HCT116 (cell line): ENCODE measurements around the gene ACMSD. TPM values are rescaled to one million over a fixed set of nuclear protein-coding genes. Genes with fewer than 3 reads are reported as not detected.

Experiments used
- ATAC-seq: fragments of 200-7000 bp; cut with Tn5 transposase; 2 replicates; pipeline ENCODE4 v1.9.1; 2020; ENCODE audit warnings: mild to moderate bottlenecking, moderate library complexity
- BruUV-seq: library from RNA; stranded (reverse); fragments of 400-500 nt; replicated peaks from 2 replicates; lab custom pipeline; 2021; lab: Mats Ljungman, UMichigan
- CTCF ChIA-PET: fragments of 300-600 bp; sonication (Branson Sonifier 250); formaldehyde crosslinking; loops from one replicate; lab custom pipeline; 2021; ENCODE audit warnings: antibody characterized with exemption; lab: Charles Lee
- POLR2A ChIA-PET: fragments of 300-600, 350-600 bp; sonication (Branson Sonifier 250); formaldehyde crosslinking; loops from one replicate; lab custom pipeline; 2021; ENCODE audit warnings: antibody characterized with exemption; lab: Charles Lee
- RAD21 ChIA-PET, 2 experiments: fragments of 300-600 bp; sonication (Branson Sonifier 250); formaldehyde crosslinking; loops; one replicate each; lab custom pipeline; 2023; ENCODE audit warnings: low total read pairs in 2 of 2; ENCODE audit not compliant: uncharacterized antibody in 2 of 2, unreplicated experiment in 2 of 2, low non-redundant PET in 1 of 2; lab: Charles Lee
- DNase-seq: peaks from one replicate; pipeline ENCODE4 v3.0.0-alpha.2; 2010; ENCODE audit warnings: low read depth, low spot score
- H2AFZ ChIP-seq: fragments of 200-600 bp; shearing (Covaris generic), sonication (generic); 2 replicates; pipeline ENCODE4 v1.6.1; 2017; ENCODE audit warnings: low read depth, mixed run types, mixed read lengths, antibody characterized with exemption, low read length; ENCODE audit not compliant: poor library complexity, severe bottlenecking
- H3K27ac ChIP-seq: 2 replicates; pipeline ENCODE4 v1.5.1; 2012; ENCODE audit warnings: low read depth, low read length
- H3K27me3 ChIP-seq: fragments of 200-600 bp; sonication (generic); 2 replicates; pipeline ENCODE4 v1.6.1; 2016; ENCODE audit warnings: mixed run types, low read length, mixed read lengths; ENCODE audit not compliant: insufficient read depth
- H3K36me3 ChIP-seq, 2 experiments: fragments of 200-500 bp in 1 of 2; fragments of 200-600 bp in 1 of 2; sonication (Bioruptor generic) in 1 of 2; sonication (generic) in 1 of 2; 2 replicates each; pipeline versions ENCODE4 v1.5.1 to v1.6.1; 2014 to 2016; ENCODE audit warnings: low read length in 2 of 2, inconsistent platforms in 1 of 2, mixed read lengths in 1 of 2, mixed run types in 1 of 2; ENCODE audit not compliant: insufficient read depth in 2 of 2, control insufficient read depth in 1 of 2
- H3K4me1 ChIP-seq, 2 experiments: fragments of 200-600 bp in 1 of 2; sonication (generic) in 1 of 2; 2 replicates each; pipeline versions ENCODE4 v1.5.1 to v1.6.1; 2012 to 2017; ENCODE audit warnings: low read length in 2 of 2, inconsistent platforms in 1 of 2, mild to moderate bottlenecking in 1 of 2, mixed read lengths in 1 of 2, mixed run types in 1 of 2, moderate library complexity in 1 of 2; ENCODE audit not compliant: insufficient read depth in 2 of 2, control insufficient read depth in 1 of 2
- H3K4me2 ChIP-seq: fragments of 200-600 bp; sonication (generic); 2 replicates; pipeline ENCODE4 v1.6.1; 2017; ENCODE audit warnings: mixed run types, low read length, mixed read lengths
- H3K4me3 ChIP-seq, 2 experiments: fragments of 200-600 bp in 1 of 2; sonication (generic) in 1 of 2; replicated peaks in 1 of 2; 2 replicates each; pipeline ENCODE4 v1.5.1; 2011 to 2016; ENCODE audit warnings: low read length in 2 of 2, control low read depth in 1 of 2, low read depth in 1 of 2, mild to moderate bottlenecking in 1 of 2, mixed read lengths in 1 of 2, mixed run types in 1 of 2
- H3K79me2 ChIP-seq: fragments of 200-600 bp; sonication (generic); 2 replicates; pipeline ENCODE4 v1.6.1; 2017; ENCODE audit warnings: mild to moderate bottlenecking, mixed run types, low read length, moderate library complexity, mixed read lengths; ENCODE audit not compliant: insufficient read depth
- H3K9ac ChIP-seq: fragments of 200-600 bp; sonication (generic); 2 replicates; pipeline ENCODE4 v1.6.1; 2016; ENCODE audit warnings: low read length, mixed read lengths
- H3K9me2 ChIP-seq: fragments of 200-600 bp; sonication (generic), shearing (Covaris generic); 2 replicates; pipeline ENCODE4 v1.6.1; 2017; ENCODE audit warnings: mixed run types, mild to moderate bottlenecking, moderate library complexity; ENCODE audit not compliant: insufficient read depth
- H3K9me3 ChIP-seq, 2 experiments: fragments of 200-500 bp in 1 of 2; fragments of 200-600 bp in 1 of 2; sonication (Bioruptor generic) in 1 of 2; sonication (generic) in 1 of 2; 2 replicates each; pipeline ENCODE4 v1.6.1; 2014 to 2017; ENCODE audit warnings: low read length in 2 of 2, mixed read lengths in 2 of 2, inconsistent platforms in 1 of 2, low read depth in 1 of 2, mild to moderate bottlenecking in 1 of 2, mixed run types in 1 of 2, moderate library complexity in 1 of 2; ENCODE audit not compliant: control insufficient read depth in 1 of 2, insufficient read depth in 1 of 2
- H4K20me1 ChIP-seq: fragments of 200-600 bp; sonication (generic), shearing (Covaris generic); 2 replicates; pipeline ENCODE4 v1.6.1; 2017; ENCODE audit warnings: mixed run types, mild to moderate bottlenecking, moderate library complexity; ENCODE audit not compliant: insufficient read depth
- ATF3 ChIP-seq: IDR thresholded peaks from 2 replicates; pipeline ENCODE4 v1.6.1; 2012
- CBX3 ChIP-seq: IDR thresholded peaks from 2 replicates; pipeline ENCODE4 v1.6.1; 2012; ENCODE audit warnings: low read depth
- CEBPB ChIP-seq: IDR thresholded peaks from 2 replicates; pipeline ENCODE4 v1.6.1; 2012; ENCODE audit warnings: low read depth
- EGR1 ChIP-seq: IDR thresholded peaks from 2 replicates; pipeline ENCODE4 v1.6.1; 2012; ENCODE audit warnings: low read depth
- EZH2 ChIP-seq: fragments of 200-600 bp; sonication (generic); IDR thresholded peaks from 2 replicates; pipeline ENCODE4 v1.6.1; 2017; ENCODE audit warnings: antibody characterized with exemption, mixed run types
- EZH2phosphoT487 ChIP-seq: fragments of 200-600 bp; IDR thresholded peaks from 2 replicates; pipeline ENCODE4 v1.6.1; 2018; ENCODE audit warnings: antibody characterized with exemption, borderline replicate concordance
- FOSL1 ChIP-seq: IDR thresholded peaks from 2 replicates; pipeline ENCODE4 v1.6.1; 2012; ENCODE audit warnings: low read depth
- JUND ChIP-seq: IDR thresholded peaks from 2 replicates; pipeline ENCODE4 v1.6.1; 2012
- POLR2A ChIP-seq: IDR thresholded peaks from 2 replicates; pipeline ENCODE4 v1.7.0; 2011; ENCODE audit warnings: borderline replicate concordance; ENCODE audit not compliant: insufficient read depth, insufficient read length; ENCODE audit errors: extremely low read depth
- POLR2AphosphoS5 ChIP-seq: IDR thresholded peaks from 2 replicates; pipeline ENCODE4 v1.6.1; 2011; ENCODE audit warnings: mild to moderate bottlenecking, low read depth, low read length, moderate library complexity
- RAD21 ChIP-seq: IDR thresholded peaks from 2 replicates; pipeline ENCODE4 v1.6.1; 2012; ENCODE audit warnings: low read depth, mild to moderate bottlenecking
- REST ChIP-seq: IDR thresholded peaks from 2 replicates; pipeline ENCODE4 v1.6.1; 2012; ENCODE audit warnings: low read depth
- SIN3A ChIP-seq: IDR thresholded peaks from 2 replicates; pipeline ENCODE4 v1.6.1; 2012; ENCODE audit warnings: low read depth
- SRF ChIP-seq: IDR thresholded peaks from 2 replicates; pipeline ENCODE4 v1.6.1; 2012; ENCODE audit warnings: low read depth
- TCF7L2 ChIP-seq: IDR thresholded peaks from 2 replicates; pipeline ENCODE4 v1.7.0; 2011; ENCODE audit warnings: borderline replicate concordance, inconsistent platforms; ENCODE audit not compliant: insufficient read depth, insufficient read length; ENCODE audit errors: extremely low read depth
- YY1 ChIP-seq: IDR thresholded peaks from 2 replicates; pipeline ENCODE4 v1.6.1; 2011; ENCODE audit warnings: low read length, low read depth, moderate library complexity, mild to moderate bottlenecking; ENCODE audit not compliant: insufficient replicate concordance; ENCODE audit errors: extremely low read depth
- ZNF274 ChIP-seq: fragments of 200-500 bp; sonication (Bioruptor generic); IDR thresholded peaks from 2 replicates; pipeline ENCODE4 v1.6.1; 2014; ENCODE audit warnings: mild to moderate bottlenecking, low read depth, low read length, inconsistent platforms
- intact Hi-C: fragments of 100-400 bp; cut with micrococcal nuclease; formaldehyde crosslinking; loops from 2 replicates; pipeline ENCODE4 v1.10.0; 2022
- total RNA-seq: library from RNA; stranded (reverse); gene quantifications from one replicate; pipeline ENCODE4 v1.2.1, GENCODE V29; 2021; ENCODE audit not compliant: unreplicated experiment
- TF ChIP-seq, protein P1 (sequence below): IDR thresholded peaks from 2 replicates; pipeline ENCODE4 v1.6.1; 2012
- TF ChIP-seq, protein P2 (sequence below), 3 experiments: fragments of 200-600 bp in 1 of 3; sonication (generic) in 1 of 3; IDR thresholded peaks in 2 of 3; conservative IDR thresholded peaks in 1 of 3; 2 replicates each; pipeline ENCODE4 v1.5.1; 2012 to 2017; ENCODE audit warnings: low read depth in 2 of 3, low read length in 2 of 3, antibody characterized with exemption in 1 of 3, borderline replicate concordance in 1 of 3, control low read depth in 1 of 3, mild to moderate bottlenecking in 1 of 3, mixed read lengths in 1 of 3, mixed run types in 1 of 3, moderate library complexity in 1 of 3; ENCODE audit not compliant: insufficient read depth in 1 of 3

Gene ACMSD
- total RNA-seq, 1 experiment from 2014 or later: not detected

GRCh38 chr2:134873152-134873551 is 34.7 kb downstream of the ACMSD start:
- no peak overlapping the region for H2AFZ ChIP-seq
- no peaks in the 10 kb centered on the region for H3K27me3 ChIP-seq
- H3K27ac ChIP-seq: no peak overlapping the region
- no peaks in the 10 kb centered on the region; a peak in 1 of 4 replicates for H3K36me3 ChIP-seq
- POLR2A ChIA-PET: no interaction called here
- H3K4me2 ChIP-seq: no peak overlapping the region
- H3K9me2 ChIP-seq: no peaks in the 10 kb centered on the region
- H3K9ac ChIP-seq: no peak overlapping the region
- intact Hi-C loops: no loop called here
- DNase-seq (no peak), ATAC-seq (no peak)
- H4K20me1 ChIP-seq: no peaks in the 10 kb centered on the region
- BruUV-seq: no TSS peak
- H3K9me3 ChIP-seq: no peaks in the 10 kb centered on the region
- no peaks in the 10 kb centered on the region for H3K4me1 ChIP-seq
- no peaks in the 10 kb centered on the region for H3K79me2 ChIP-seq
- CTCF ChIA-PET: no interaction called here
- H3K4me3 ChIP-seq: no peak overlapping the region
- RAD21 ChIA-PET: no interaction called here
- TF ChIP-seq SIN3A (no peak), ATF3 (no peak), EZH2phosphoT487 (no peak), EGR1 (no peak), ZNF274 (no peak), YY1 (no peak), EZH2 (no peak), POLR2A (no peak), JUND (no peak), POLR2AphosphoS5 (no peak), CBX3 (no peak), SRF (no peak), REST (no peak), TCF7L2 (no peak), FOSL1 (no peak), CEBPB (no peak), RAD21 (no peak)
- TF ChIP-seq, protein P1, sequence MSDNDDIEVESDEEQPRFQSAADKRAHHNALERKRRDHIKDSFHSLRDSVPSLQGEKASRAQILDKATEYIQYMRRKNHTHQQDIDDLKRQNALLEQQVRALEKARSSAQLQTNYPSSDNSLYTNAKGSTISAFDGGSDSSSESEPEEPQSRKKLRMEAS: no peak
- TF ChIP-seq, protein P2, sequence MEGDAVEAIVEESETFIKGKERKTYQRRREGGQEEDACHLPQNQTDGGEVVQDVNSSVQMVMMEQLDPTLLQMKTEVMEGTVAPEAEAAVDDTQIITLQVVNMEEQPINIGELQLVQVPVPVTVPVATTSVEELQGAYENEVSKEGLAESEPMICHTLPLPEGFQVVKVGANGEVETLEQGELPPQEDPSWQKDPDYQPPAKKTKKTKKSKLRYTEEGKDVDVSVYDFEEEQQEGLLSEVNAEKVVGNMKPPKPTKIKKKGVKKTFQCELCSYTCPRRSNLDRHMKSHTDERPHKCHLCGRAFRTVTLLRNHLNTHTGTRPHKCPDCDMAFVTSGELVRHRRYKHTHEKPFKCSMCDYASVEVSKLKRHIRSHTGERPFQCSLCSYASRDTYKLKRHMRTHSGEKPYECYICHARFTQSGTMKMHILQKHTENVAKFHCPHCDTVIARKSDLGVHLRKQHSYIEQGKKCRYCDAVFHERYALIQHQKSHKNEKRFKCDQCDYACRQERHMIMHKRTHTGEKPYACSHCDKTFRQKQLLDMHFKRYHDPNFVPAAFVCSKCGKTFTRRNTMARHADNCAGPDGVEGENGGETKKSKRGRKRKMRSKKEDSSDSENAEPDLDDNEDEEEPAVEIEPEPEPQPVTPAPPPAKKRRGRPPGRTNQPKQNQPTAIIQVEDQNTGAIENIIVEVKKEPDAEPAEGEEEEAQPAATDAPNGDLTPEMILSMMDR (IDR thresholded peaks at IDR 0.05 in 2 of 3, conservative IDR thresholded peaks at IDR 0.05 in 1 of 3; ENCODE audit: borderline replicate concordance in 1 of 3, insufficient read depth in 1 of 3, low read depth in 2 of 3, low read length in 2 of 3): no peak
